Erythroblast (primary cell): ENCODE results near the gene NTSR1.

ENCODE experiments used
- DNase-seq, 2 experiments: peaks; one replicate each; lab custom pipeline; 2025; lab: John Stamatoyannopoulos, UW
- GATA1 ChIP-seq: IDR thresholded peaks from 2 replicates; pipeline ENCODE4 v1.6.1; 2011; ENCODE audit warnings: low read depth, mild to moderate bottlenecking, control low read depth, low read length, moderate library complexity
- POLR2A ChIP-seq: IDR thresholded peaks from 2 replicates; pipeline ENCODE4 v1.6.1; 2011; ENCODE audit warnings: mild to moderate bottlenecking, low read length

NTSR1 gene

GRCh38 chr20:62742550-62742949 lies 33.9 kb downstream of the NTSR1 start:
- TF ChIP-seq POLR2A (no peak), GATA1 (no peak)
- DNase-seq: no peak

GRCh38 chr20:62742979-62743776 lies 34.5 kb downstream of the NTSR1 start:
- DNase-seq: no peak
- TF ChIP-seq GATA1: no peak
- TF ChIP-seq POLR2A: no peak

GRCh38 chr20:62743777-62744317 lies 35.2 kb downstream of the NTSR1 start:
- no peak for TF ChIP-seq GATA1
- TF ChIP-seq POLR2A: no peak
- no peak for DNase-seq

- DNase-seq: no peak
Observed at GRCh38 chr20:62744741-62745191, 36.1 kb downstream of the NTSR1 start.

GRCh38 chr20:62745279-62745951 lies 36.8 kb downstream of the NTSR1 start:
- no peak for TF ChIP-seq POLR2A
- no peak for TF ChIP-seq GATA1
- DNase-seq: no peak

More at GRCh38 chr20:62744741-62745191, 36.1 kb downstream of the NTSR1 start:
- TF ChIP-seq POLR2A: no peak

GRCh38 chr20:62745952-62746288 lies 37.3 kb downstream of the NTSR1 start:
- TF ChIP-seq POLR2A (no peak), GATA1 (no peak)
- DNase-seq: no peak

GRCh38 chr20:62748311-62748710 lies 39.7 kb downstream of the NTSR1 start:
- TF ChIP-seq POLR2A (no peak), GATA1 (no peak)
- no peak for DNase-seq

GRCh38 chr20:62749851-62750445 lies 41.3 kb downstream of the NTSR1 start:
- TF ChIP-seq POLR2A (no peak), GATA1 (no peak)
- no peak for DNase-seq

- TF ChIP-seq POLR2A (no peak), GATA1 (no peak)
- DNase-seq: no peak
Observed at GRCh38 chr20:62751551-62752150, 43.0 kb downstream of the NTSR1 start.

GRCh38 chr20:62752181-62752670 lies 43.6 kb downstream of the NTSR1 start:
- DNase-seq: no peak
- TF ChIP-seq GATA1 (no peak), POLR2A (no peak)

- TF ChIP-seq POLR2A: no peak
- no peak for TF ChIP-seq GATA1
- DNase-seq: no peak
Observed at GRCh38 chr20:62752671-62753501, 44.2 kb downstream of the NTSR1 start.

- TF ChIP-seq GATA1: no peak
- no peak for DNase-seq
Observed at GRCh38 chr20:62753626-62754025, 45.0 kb downstream of the NTSR1 start.
